ENCODE results near the gene CCDC107.

CCDC107 gene

GRCh38 chr9:35659340-35659739 lies 1.2 kb downstream of the CCDC107 start:
- no peak overlapping the region for H2AFZ ChIP-seq (ENCODE audit: low read length)
- no peak overlapping the region for H2BK120ac ChIP-seq (ENCODE audit: low read depth, low read length)
- no peak overlapping the region for H2AK5ac ChIP-seq (ENCODE audit: low read depth, low read length)
- peak overlapping the region in 1 of 2 donors; percentile 88 for H3K4me3 ChIP-seq (ENCODE audit: low read length in 2 of 2)
- no peak overlapping the region for H4K91ac ChIP-seq (ENCODE audit: low read depth, low read length, poor library complexity)
- H2BK5ac ChIP-seq (ENCODE audit: low read length), result no peak overlapping the region
- no peak overlapping the region for H3K4ac ChIP-seq (ENCODE audit: low read length)
- H3K18ac ChIP-seq (ENCODE audit: low read length), result no peak overlapping the region
- H3K4me2 ChIP-seq (ENCODE audit: insufficient read depth, low read length, poor library complexity, severe bottlenecking), result no peak overlapping the region
- H2BK15ac ChIP-seq (ENCODE audit: low read length), result no peak overlapping the region
- no peak overlapping the region for H3K14ac ChIP-seq (ENCODE audit: low read length)
- H3K36me3 ChIP-seq (replicated peaks in 1 of 2; ENCODE audit: control insufficient read depth in 2 of 2, insufficient read depth in 2 of 2, low read length in 2 of 2), result peaks cover 27 to 42% of the 10 kb centered on the region in 2 donors
- H3K9me3 ChIP-seq (replicated peaks in 1 of 2; ENCODE audit: control insufficient read depth in 2 of 2, insufficient read depth in 1 of 2, low read depth in 1 of 2, low read length in 2 of 2), result no peaks in the 10 kb centered on the region
- no peak for DNase-seq (ENCODE audit: low spot score)
- no peak overlapping the region for H4K8ac ChIP-seq (ENCODE audit: low read depth, low read length)
- H3K23ac ChIP-seq (ENCODE audit: low read depth, low read length, poor library complexity), result no peak overlapping the region
- H3K9ac ChIP-seq (ENCODE audit: low read depth, low read length, poor library complexity), result no peak overlapping the region
- no peak overlapping the region for H3K27ac ChIP-seq (replicated peaks; ENCODE audit: low read length)
- H3K4me1 ChIP-seq (ENCODE audit: control insufficient read depth in 2 of 2, insufficient read depth in 1 of 2, low read depth in 1 of 2, low read length in 2 of 2), result peaks cover 6 to 13% of the 10 kb centered on the region in 2 donors
- H3K27me3 ChIP-seq (ENCODE audit: control insufficient read depth in 3 of 3, insufficient read depth in 3 of 3, low read depth in 1 of 3, low read length in 3 of 3), result no peaks in the 10 kb centered on the region
- no peak overlapping the region for H2BK12ac ChIP-seq (ENCODE audit: low read length)
- H3K79me1 ChIP-seq (ENCODE audit: low read depth, low read length), result peaks cover 4% of the 10 kb centered on the region
- WGBS, 2 donors (ENCODE audit: extremely low coverage in 2 of 2, insufficient read length in 2 of 2, insufficient replicate concordance in 1 of 2), result no CpG with 5 or more reads among the region's 3 CpGs

DNA sequence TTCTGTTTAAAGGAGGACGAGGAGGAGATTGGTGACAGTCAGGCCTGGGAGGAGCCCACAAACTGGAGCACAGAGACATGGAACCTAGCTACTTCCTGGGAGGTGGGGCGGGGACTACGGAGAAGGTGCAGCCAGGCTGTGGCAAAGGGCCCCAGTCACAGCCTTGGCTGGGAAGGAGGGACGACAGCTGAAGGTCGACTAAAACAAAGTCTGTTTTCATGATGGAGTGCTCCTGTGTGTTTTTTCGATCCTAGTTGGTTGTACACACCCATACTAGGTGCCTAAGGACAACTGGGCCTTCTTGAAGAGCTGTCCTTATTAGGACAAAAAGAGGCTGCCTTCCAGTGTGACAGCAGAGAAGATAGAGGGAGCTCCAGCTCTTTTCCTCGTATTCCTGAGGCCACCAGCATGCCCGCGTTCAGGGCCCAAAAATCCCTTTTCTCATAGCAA lies 2.9 kb downstream of the CCDC107 start:
- no peak overlapping the region for H3K27ac ChIP-seq (replicated peaks; ENCODE audit: low read length)
- H3K9ac ChIP-seq (ENCODE audit: low read depth, low read length, poor library complexity), result no peak overlapping the region
- no peak overlapping the region for H3K23ac ChIP-seq (ENCODE audit: low read depth, low read length, poor library complexity)
- no peak for DNase-seq (ENCODE audit: low spot score)
- H3K9me3 ChIP-seq (replicated peaks in 1 of 2; ENCODE audit: control insufficient read depth in 2 of 2, insufficient read depth in 1 of 2, low read depth in 1 of 2, low read length in 2 of 2), result no peaks in the 10 kb centered on the region
- H3K4me1 ChIP-seq (ENCODE audit: control insufficient read depth in 2 of 2, insufficient read depth in 1 of 2, low read depth in 1 of 2, low read length in 2 of 2), result peaks cover 9 to 16% of the 10 kb centered on the region in 2 donors
- peaks cover 27 to 42% of the 10 kb centered on the region in 2 donors for H3K36me3 ChIP-seq (replicated peaks in 1 of 2; ENCODE audit: control insufficient read depth in 2 of 2, insufficient read depth in 2 of 2, low read length in 2 of 2)
- H3K14ac ChIP-seq (ENCODE audit: low read length), result no peak overlapping the region
- no peak overlapping the region for H4K91ac ChIP-seq (ENCODE audit: low read depth, low read length, poor library complexity)
- no peak overlapping the region for H2BK5ac ChIP-seq (ENCODE audit: low read length)
- no peak overlapping the region for H2BK120ac ChIP-seq (ENCODE audit: low read depth, low read length)
- H2BK15ac ChIP-seq (ENCODE audit: low read length), result no peak overlapping the region
- no peak overlapping the region for H2AK5ac ChIP-seq (ENCODE audit: low read depth, low read length)
- no peak overlapping the region for H3K4me2 ChIP-seq (ENCODE audit: insufficient read depth, low read length, poor library complexity, severe bottlenecking)
- H3K4me3 ChIP-seq (ENCODE audit: low read length in 2 of 2), result no peak overlapping the region
- H3K4ac ChIP-seq (ENCODE audit: low read length), result no peak overlapping the region
- peaks cover 8% of the 10 kb centered on the region for H3K79me1 ChIP-seq (ENCODE audit: low read depth, low read length)
- H3K18ac ChIP-seq (ENCODE audit: low read length), result no peak overlapping the region
- no peak overlapping the region for H2AFZ ChIP-seq (ENCODE audit: low read length)
- no peak overlapping the region for H2BK12ac ChIP-seq (ENCODE audit: low read length)
- no CpG with 5 or more reads among the region's 9 CpGs for WGBS, 2 donors (ENCODE audit: extremely low coverage in 2 of 2, insufficient read length in 2 of 2, insufficient replicate concordance in 1 of 2)
- no peaks in the 10 kb centered on the region for H3K27me3 ChIP-seq (ENCODE audit: control insufficient read depth in 3 of 3, insufficient read depth in 3 of 3, low read depth in 1 of 3, low read length in 3 of 3)
- no peak overlapping the region for H4K8ac ChIP-seq (ENCODE audit: low read depth, low read length)

GRCh38 chr9:35661756-35662350 lies 3.8 kb downstream of the CCDC107 start:
- Histone ChIP-seq H2BK5ac (ENCODE audit: low read length) (no peak overlapping the region), H3K36me3 (replicated peaks in 1 of 2; ENCODE audit: control insufficient read depth in 2 of 2, insufficient read depth in 2 of 2, low read length in 2 of 2) (peaks cover 27 to 42% of the 10 kb centered on the region in 2 donors), H3K4me1 (ENCODE audit: control insufficient read depth in 2 of 2, insufficient read depth in 1 of 2, low read depth in 1 of 2, low read length in 2 of 2) (peaks cover 9 to 16% of the 10 kb centered on the region in 2 donors), H3K27ac (replicated peaks; ENCODE audit: low read length) (no peak overlapping the region), H3K14ac (ENCODE audit: low read length) (no peak overlapping the region), H3K4me3 (ENCODE audit: low read length in 2 of 2) (no peak overlapping the region), H2BK12ac (ENCODE audit: low read length) (no peak overlapping the region), H2AFZ (ENCODE audit: low read length) (no peak overlapping the region), H2BK15ac (ENCODE audit: low read length) (no peak overlapping the region), H2BK120ac (ENCODE audit: low read depth, low read length) (no peak overlapping the region), H3K4me2 (ENCODE audit: insufficient read depth, low read length, poor library complexity, severe bottlenecking) (no peak overlapping the region), H3K9ac (ENCODE audit: low read depth, low read length, poor library complexity) (no peak overlapping the region), H3K79me1 (ENCODE audit: low read depth, low read length) (peaks cover 8% of the 10 kb centered on the region), H3K9me3 (replicated peaks in 1 of 2; ENCODE audit: control insufficient read depth in 2 of 2, insufficient read depth in 1 of 2, low read depth in 1 of 2, low read length in 2 of 2) (no peaks in the 10 kb centered on the region), H3K4ac (ENCODE audit: low read length) (no peak overlapping the region), H4K8ac (ENCODE audit: low read depth, low read length) (no peak overlapping the region), H4K91ac (ENCODE audit: low read depth, low read length, poor library complexity) (no peak overlapping the region), H3K27me3 (ENCODE audit: control insufficient read depth in 3 of 3, insufficient read depth in 3 of 3, low read depth in 1 of 3, low read length in 3 of 3) (no peaks in the 10 kb centered on the region), H2AK5ac (ENCODE audit: low read depth, low read length) (no peak overlapping the region), H3K18ac (ENCODE audit: low read length) (no peak overlapping the region), H3K23ac (ENCODE audit: low read depth, low read length, poor library complexity) (no peak overlapping the region)
- WGBS, 2 donors (ENCODE audit: extremely low coverage in 2 of 2, insufficient read length in 2 of 2, insufficient replicate concordance in 1 of 2), result no CpG with 5 or more reads among the region's 3 CpGs
- no peak for DNase-seq (ENCODE audit: low spot score)

DNA sequence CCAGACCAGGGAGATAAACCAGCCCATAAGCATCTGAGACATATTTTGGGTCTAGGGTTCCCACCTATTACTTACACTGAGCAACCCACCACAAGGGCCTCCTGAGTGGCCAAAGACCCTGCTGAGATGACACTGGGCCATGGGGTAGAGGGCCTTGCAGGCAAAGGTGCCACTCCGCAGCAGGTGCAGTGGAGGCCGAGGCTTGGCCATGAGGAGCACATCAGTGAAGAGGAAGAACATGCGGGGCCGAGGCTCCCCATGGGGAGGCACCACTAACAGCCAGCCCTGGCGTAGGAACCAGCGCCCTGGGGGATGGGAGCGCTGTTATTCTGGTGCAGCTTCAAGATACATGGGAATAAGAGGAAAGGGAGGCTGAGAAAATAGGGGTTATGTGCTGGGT lies 4.3 kb downstream of the CCDC107 start:
- Histone ChIP-seq H2BK12ac (ENCODE audit: low read length) (no peak overlapping the region), H3K18ac (ENCODE audit: low read length) (no peak overlapping the region), H3K9me3 (replicated peaks in 1 of 2; ENCODE audit: control insufficient read depth in 2 of 2, insufficient read depth in 1 of 2, low read depth in 1 of 2, low read length in 2 of 2) (no peaks in the 10 kb centered on the region), H2BK120ac (ENCODE audit: low read depth, low read length) (no peak overlapping the region), H3K9ac (ENCODE audit: low read depth, low read length, poor library complexity) (peak overlapping the region; percentile 25), H3K27ac (replicated peaks; ENCODE audit: low read length) (no peak overlapping the region), H4K8ac (ENCODE audit: low read depth, low read length) (no peak overlapping the region), H3K4me1 (ENCODE audit: control insufficient read depth in 2 of 2, insufficient read depth in 1 of 2, low read depth in 1 of 2, low read length in 2 of 2) (peaks cover 7 to 13% of the 10 kb centered on the region in 2 donors), H3K4me3 (ENCODE audit: low read length in 2 of 2) (no peak overlapping the region), H3K4me2 (ENCODE audit: insufficient read depth, low read length, poor library complexity, severe bottlenecking) (no peak overlapping the region), H2BK15ac (ENCODE audit: low read length) (no peak overlapping the region), H3K27me3 (ENCODE audit: control insufficient read depth in 3 of 3, insufficient read depth in 3 of 3, low read depth in 1 of 3, low read length in 3 of 3) (no peaks in the 10 kb centered on the region), H3K79me1 (ENCODE audit: low read depth, low read length) (peaks cover 8% of the 10 kb centered on the region), H2AK5ac (ENCODE audit: low read depth, low read length) (peak overlapping the region; percentile 64), H4K91ac (ENCODE audit: low read depth, low read length, poor library complexity) (no peak overlapping the region), H3K14ac (ENCODE audit: low read length) (no peak overlapping the region), H3K4ac (ENCODE audit: low read length) (no peak overlapping the region), H3K36me3 (replicated peaks in 1 of 2; ENCODE audit: control insufficient read depth in 2 of 2, insufficient read depth in 2 of 2, low read length in 2 of 2) (peaks cover 27 to 42% of the 10 kb centered on the region in 2 donors), H3K23ac (ENCODE audit: low read depth, low read length, poor library complexity) (no peak overlapping the region), H2AFZ (ENCODE audit: low read length) (no peak overlapping the region), H2BK5ac (ENCODE audit: low read length) (no peak overlapping the region)
- WGBS, 2 donors (ENCODE audit: extremely low coverage in 2 of 2, insufficient read length in 2 of 2, insufficient replicate concordance in 1 of 2), result no CpG with 5 or more reads among the region's 7 CpGs
- DNase-seq (ENCODE audit: low spot score), result no peak
